Upper lobe of left lung (tissue), 4 donors: ENCODE data around the gene SCN5A.

Experiments
- EP300 ChIP-seq, 4 donors: sonication (generic); formaldehyde crosslinking; IDR thresholded peaks; one replicate each; pipeline ENCODE4 v1.5.1; 2017; ENCODE audit warnings: antibody characterized with exemption in 4 of 4, control low read depth in 2 of 4
- TF ChIP-seq, protein P1 (sequence below), 6 experiments: fragments of 450-650 bp in 4 of 6; fragments of 200-600 bp in 2 of 6; sonication (generic) in 2 of 6; IDR thresholded peaks; one replicate each; pipeline ENCODE4 v1.5.1; 2016 to 2019; ENCODE audit warnings: antibody characterized with exemption in 6 of 6

DNA sequence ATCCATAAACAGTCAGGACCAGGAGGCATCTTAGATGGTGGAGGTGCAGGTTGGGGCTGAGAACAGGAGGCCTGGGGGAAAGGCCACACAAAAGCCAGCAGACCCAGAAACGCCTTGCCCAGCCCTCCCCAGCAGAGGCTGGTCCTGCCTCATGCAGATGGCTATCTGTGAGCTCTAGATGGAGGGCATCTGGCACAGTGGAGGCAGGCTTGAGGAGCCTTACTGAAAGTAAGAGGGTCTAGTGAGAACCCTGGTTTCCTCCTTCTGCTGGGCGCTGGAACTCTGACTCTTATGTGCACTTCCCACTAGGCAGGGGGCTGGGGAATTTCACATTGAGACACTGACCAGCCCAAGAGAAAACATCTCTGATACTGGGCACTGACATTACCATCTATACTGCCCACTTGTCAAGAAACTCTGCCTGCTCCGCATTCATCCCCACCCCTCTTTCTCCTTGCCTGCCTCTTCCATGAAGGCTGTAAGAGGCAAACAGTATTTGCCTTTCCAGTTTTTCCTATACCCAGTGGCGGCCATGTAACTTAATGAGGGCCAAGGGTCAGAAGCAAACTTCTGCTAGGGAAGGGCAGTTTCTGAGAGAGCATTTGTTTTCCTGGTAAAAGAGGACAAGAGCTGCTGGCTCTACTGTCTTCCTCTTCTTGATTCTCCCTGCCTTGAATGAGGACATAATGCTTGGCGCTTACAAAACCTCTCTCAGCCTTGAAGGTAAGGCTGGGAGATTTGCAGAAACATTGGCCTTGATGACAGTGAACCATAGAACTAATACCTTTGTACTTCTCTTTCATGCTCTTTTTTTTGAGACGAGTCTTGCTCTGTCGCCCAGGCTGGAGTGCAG lies 4.4 kb upstream of the SCN5A start:
- TF ChIP-seq, protein P1, sequence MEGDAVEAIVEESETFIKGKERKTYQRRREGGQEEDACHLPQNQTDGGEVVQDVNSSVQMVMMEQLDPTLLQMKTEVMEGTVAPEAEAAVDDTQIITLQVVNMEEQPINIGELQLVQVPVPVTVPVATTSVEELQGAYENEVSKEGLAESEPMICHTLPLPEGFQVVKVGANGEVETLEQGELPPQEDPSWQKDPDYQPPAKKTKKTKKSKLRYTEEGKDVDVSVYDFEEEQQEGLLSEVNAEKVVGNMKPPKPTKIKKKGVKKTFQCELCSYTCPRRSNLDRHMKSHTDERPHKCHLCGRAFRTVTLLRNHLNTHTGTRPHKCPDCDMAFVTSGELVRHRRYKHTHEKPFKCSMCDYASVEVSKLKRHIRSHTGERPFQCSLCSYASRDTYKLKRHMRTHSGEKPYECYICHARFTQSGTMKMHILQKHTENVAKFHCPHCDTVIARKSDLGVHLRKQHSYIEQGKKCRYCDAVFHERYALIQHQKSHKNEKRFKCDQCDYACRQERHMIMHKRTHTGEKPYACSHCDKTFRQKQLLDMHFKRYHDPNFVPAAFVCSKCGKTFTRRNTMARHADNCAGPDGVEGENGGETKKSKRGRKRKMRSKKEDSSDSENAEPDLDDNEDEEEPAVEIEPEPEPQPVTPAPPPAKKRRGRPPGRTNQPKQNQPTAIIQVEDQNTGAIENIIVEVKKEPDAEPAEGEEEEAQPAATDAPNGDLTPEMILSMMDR (IDR thresholded peaks at IDR 0.05): no peak
- no peak for TF ChIP-seq EP300 (IDR thresholded peaks at IDR 0.05)
